CD4-positive, alpha-beta T cell (primary cell): ENCODE measurements around the gene ANKRD6. TPM values are rescaled to one million over a fixed set of nuclear protein-coding genes. Genes with fewer than 3 reads are reported as not detected.

Experiments used
- ATAC-seq: fragments of 200-7000 bp; cut with Tn5 transposase; one replicate; pipeline ENCODE4 v1.10.0; 2022; ENCODE audit warnings: mild to moderate bottlenecking; ENCODE audit not compliant: poor library complexity
- CTCF ChIA-PET: fragments of 350-600 bp; sonication (Branson Sonifier 250); formaldehyde crosslinking; loops from one replicate; lab custom pipeline; 2021; ENCODE audit warnings: antibody characterized with exemption, inconsistent platforms; lab: Charles Lee
- POLR2A ChIA-PET: fragments of 350-600 bp; sonication (Branson Sonifier 250); formaldehyde crosslinking; loops from one replicate; lab custom pipeline; 2021; ENCODE audit warnings: antibody characterized with exemption, inconsistent platforms; lab: Charles Lee
- DNase-seq, 14 experiments: peaks; one replicate each; pipeline ENCODE4 v3.0.0-alpha.2; 2013 to 2020; ENCODE audit warnings: mixed read lengths in 2 of 14
- H3K27ac ChIP-seq, 2 donors: one replicate each; pipeline versions ENCODE4 v1.5.1 to v1.7.0; 2013; ENCODE audit warnings: low read length in 2 of 2, low read depth in 1 of 2, mild to moderate bottlenecking in 1 of 2
- H3K27me3 ChIP-seq, 2 experiments: 1 replicate in 1 of 2; 2 replicates in 1 of 2; pipeline versions ENCODE4 v1.6.1 to v1.7.0; 2013; ENCODE audit warnings: low read length in 2 of 2, control low read depth in 1 of 2, mild to moderate bottlenecking in 1 of 2, moderate library complexity in 1 of 2; ENCODE audit not compliant: insufficient read depth in 2 of 2, control insufficient read depth in 1 of 2
- H3K36me3 ChIP-seq: one replicate; pipeline ENCODE4 v1.6.1; 2013; ENCODE audit warnings: low read length, control low read depth; ENCODE audit not compliant: insufficient read depth
- H3K4me1 ChIP-seq: one replicate; pipeline ENCODE4 v1.6.1; 2013; ENCODE audit warnings: low read length, control low read depth; ENCODE audit not compliant: insufficient read depth
- H3K4me3 ChIP-seq: one replicate; pipeline ENCODE4 v1.5.1; 2013; ENCODE audit warnings: mild to moderate bottlenecking, low read length, moderate library complexity
- H3K9me3 ChIP-seq, 2 experiments: 1 replicate in 1 of 2; 2 replicates in 1 of 2; pipeline versions ENCODE4 v1.6.1 to v1.7.0; 2013; ENCODE audit warnings: low read length in 2 of 2, mild to moderate bottlenecking in 2 of 2, control low read depth in 1 of 2, moderate library complexity in 1 of 2; ENCODE audit not compliant: control insufficient read depth in 1 of 2, insufficient read depth in 1 of 2
- H3K27ac Mint-ChIP-seq: one replicate; pipeline ENCODE4 v1.8.0; 2020; ENCODE audit warnings: mixed read lengths
- H3K27me3 Mint-ChIP-seq: one replicate; pipeline ENCODE4 v1.8.0; 2021; ENCODE audit warnings: mixed read lengths
- H3K36me3 Mint-ChIP-seq: one replicate; pipeline ENCODE4 v1.8.0; 2021; ENCODE audit warnings: low read depth, mixed read lengths
- H3K4me1 Mint-ChIP-seq: one replicate; pipeline ENCODE4 v1.8.0; 2021; ENCODE audit warnings: low read depth, mixed read lengths
- H3K4me3 Mint-ChIP-seq: one replicate; pipeline ENCODE4 v1.8.0; 2020; ENCODE audit warnings: mild to moderate bottlenecking, mixed read lengths
- H3K9me3 Mint-ChIP-seq: one replicate; pipeline ENCODE4 v1.8.0; 2020; ENCODE audit warnings: mixed read lengths
- CTCF ChIP-seq: fragments of 200-600 bp; IDR thresholded peaks from one replicate; pipeline ENCODE4 v1.8.0; 2022; ENCODE audit warnings: antibody characterized with exemption, mild to moderate bottlenecking
- intact Hi-C, 2 experiments: fragments of 100-400 bp; cut with DNase I in 1 of 2; cut with micrococcal nuclease in 1 of 2; formaldehyde crosslinking; loops; one replicate each; pipeline versions ENCODE4 v1.15.1 to v1.9.0; 2023 to 2025; cut with DNase I, micrococcal nuclease
- total RNA-seq, 174 experiments: library from RNA in 2 of 174; stranded (reverse) in 2 of 174; gene quantifications; one replicate each; pipeline ENCODE4 v1.2.3 and lab custom pipeline; 2021 to 2026

Gene ANKRD6
- total RNA-seq, 2 experiments from 2014 or later, result 3.8 to 4.8 TPM

- ATAC-seq (no peak), DNase-seq (no peak)
- no peaks in the 10 kb centered on the region for H3K9me3 ChIP-seq
- ChIA-PET CTCF (no interaction called here), POLR2A (interaction anchor here (0.6 to 1.0 kb wide), 3 partner anchors 22 to 1159 kb away, joined by 3 read pairs; partner anchors contain the start of gene RRAGD)
- no peaks in the 10 kb centered on the region for H3K36me3 ChIP-seq
- no peak for TF ChIP-seq CTCF
- Mint-ChIP-seq H3K4me1 (peaks cover 35% of the 10 kb centered on the region), H3K27me3 (no peaks in the 10 kb centered on the region), H3K27ac (peak overlapping the region; percentile 73), H3K36me3 (no peaks in the 10 kb centered on the region), H3K9me3 (no peaks in the 10 kb centered on the region), H3K4me3 (peak overlapping the region; percentile 98)
- peaks cover 15% of the 10 kb centered on the region for H3K4me1 ChIP-seq
- peak overlapping the region; percentile 73 for H3K4me3 ChIP-seq
- no peak overlapping the region for H3K27ac ChIP-seq
- intact Hi-C loops, result loop anchor here (5.0 to 10.0 kb wide), 4 partner anchors 251 to 1048 kb away; partner anchors contain the start of genes MDN1 (in 1 of the 2) and RNGTT (in 1 of the 2)
- no peaks in the 10 kb centered on the region for H3K27me3 ChIP-seq
Observed at GRCh38 chr6:89434150-89434499, 1.2 kb downstream of the ANKRD6 start.

DNA sequence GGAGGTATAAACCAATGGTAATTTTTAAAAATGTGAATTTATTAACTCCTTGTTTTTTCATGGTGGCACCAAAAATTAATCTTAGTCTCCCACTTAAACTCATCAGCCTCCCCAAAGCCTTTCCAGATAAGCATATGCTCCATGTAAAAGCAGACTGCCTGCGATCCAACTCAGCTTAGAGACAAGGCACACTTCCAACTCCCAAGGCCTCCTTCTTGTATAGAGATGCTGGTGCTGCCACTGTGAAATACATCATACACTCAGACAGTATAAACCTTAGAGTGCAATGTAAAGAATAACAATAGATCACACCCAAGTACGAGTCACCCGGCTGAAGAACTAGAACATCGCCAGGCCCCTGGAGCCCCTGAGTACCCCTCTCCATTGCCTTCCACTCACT is 2.0 kb downstream of the ANKRD6 start:
- intact Hi-C loops, result loop anchor here (5.0 to 10.0 kb wide), 5 partner anchors 250 to 1147 kb away; partner anchors contain the start of genes MDN1 (in 1 of the 2) and RNGTT (in 1 of the 2)
- CTCF ChIA-PET, result no interaction called here
- Mint-ChIP-seq H3K9me3 (no peaks in the 10 kb centered on the region), H3K27ac (peak overlapping the region; percentile 34), H3K36me3 (no peaks in the 10 kb centered on the region), H3K4me1 (peaks cover 35% of the 10 kb centered on the region), H3K27me3 (no peaks in the 10 kb centered on the region), H3K4me3 (peak overlapping the region; percentile 59)
- Histone ChIP-seq H3K27ac (no peak overlapping the region), H3K9me3 (no peaks in the 10 kb centered on the region), H3K4me1 (peaks cover 15% of the 10 kb centered on the region), H3K36me3 (no peaks in the 10 kb centered on the region), H3K27me3 (no peaks in the 10 kb centered on the region), H3K4me3 (no peak overlapping the region)
- DNase-seq, result no peak
- POLR2A ChIA-PET, result no interaction called here
- no peak for ATAC-seq
- TF ChIP-seq CTCF, result no peak

GRCh38 chr6:89436226-89436625 is 3.3 kb downstream of the ANKRD6 start:
- DNase-seq, result no peak
- Mint-ChIP-seq H3K4me1 (peaks cover 35% of the 10 kb centered on the region), H3K9me3 (no peaks in the 10 kb centered on the region), H3K27me3 (no peaks in the 10 kb centered on the region), H3K4me3 (no peak overlapping the region), H3K36me3 (no peaks in the 10 kb centered on the region), H3K27ac (peak overlapping the region; percentile 8)
- Histone ChIP-seq H3K36me3 (no peaks in the 10 kb centered on the region), H3K27me3 (no peaks in the 10 kb centered on the region), H3K4me3 (no peak overlapping the region), H3K4me1 (peaks cover 15% of the 10 kb centered on the region), H3K27ac (no peak overlapping the region), H3K9me3 (no peaks in the 10 kb centered on the region)
- TF ChIP-seq CTCF, result no peak
- CTCF ChIA-PET, result interaction anchor here (0.9 kb wide), 1 partner anchor 64 kb away, joined by 3 read pairs; no protein-coding TSS in a partner anchor
- no peak for ATAC-seq
- POLR2A ChIA-PET, result no interaction called here
- intact Hi-C loops, result loop anchor here (5.0 to 10.0 kb wide), 4 partner anchors 249 to 1146 kb away; partner anchors contain the start of genes MDN1 (in 1 of the 2) and RNGTT (in 1 of the 2)
